HEK293 (cell line): ENCODE measurements around the gene MALSU1.
"Not testable (repeated sequence)": the region's sequence is repeated elsewhere in the genome, so short reads cannot be mapped to it uniquely, and the experiment has no call there.

Experiments used
- ZNF24 ChIP-seq: fragments of 450-650 bp; formaldehyde crosslinking; IDR thresholded peaks from 2 replicates; pipeline ENCODE4 v1.5.1; 2016; ENCODE audit warnings: missing biosample characterization, missing genetic modification characterization
- TF ChIP-seq, protein P1 (sequence below): fragments of 450-650 bp; formaldehyde crosslinking; IDR thresholded peaks from 2 replicates; pipeline ENCODE4 v1.5.1; 2016; ENCODE audit warnings: missing biosample characterization, missing genetic modification characterization

DNA sequence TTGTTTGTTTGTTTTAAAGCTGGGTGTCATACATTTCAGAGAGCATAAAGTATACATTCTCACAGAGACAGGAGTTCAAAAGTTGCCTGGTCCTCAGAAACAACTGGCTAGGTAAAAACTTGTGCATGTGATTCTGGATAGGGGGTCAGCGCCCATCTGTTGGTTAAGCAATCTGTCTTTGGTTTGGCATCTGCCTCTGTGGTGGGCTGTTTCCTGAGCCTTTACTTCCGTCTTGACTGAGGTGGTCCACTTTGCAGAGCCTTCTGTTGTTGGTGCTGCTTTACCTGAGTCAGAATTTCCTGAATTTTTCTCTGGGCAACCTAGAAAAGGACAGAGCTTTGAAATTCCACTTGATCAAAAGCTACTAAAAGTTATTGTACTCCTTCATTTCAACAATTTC is 13.0 kb downstream of the MALSU1 start:
- TF ChIP-seq, protein P1, sequence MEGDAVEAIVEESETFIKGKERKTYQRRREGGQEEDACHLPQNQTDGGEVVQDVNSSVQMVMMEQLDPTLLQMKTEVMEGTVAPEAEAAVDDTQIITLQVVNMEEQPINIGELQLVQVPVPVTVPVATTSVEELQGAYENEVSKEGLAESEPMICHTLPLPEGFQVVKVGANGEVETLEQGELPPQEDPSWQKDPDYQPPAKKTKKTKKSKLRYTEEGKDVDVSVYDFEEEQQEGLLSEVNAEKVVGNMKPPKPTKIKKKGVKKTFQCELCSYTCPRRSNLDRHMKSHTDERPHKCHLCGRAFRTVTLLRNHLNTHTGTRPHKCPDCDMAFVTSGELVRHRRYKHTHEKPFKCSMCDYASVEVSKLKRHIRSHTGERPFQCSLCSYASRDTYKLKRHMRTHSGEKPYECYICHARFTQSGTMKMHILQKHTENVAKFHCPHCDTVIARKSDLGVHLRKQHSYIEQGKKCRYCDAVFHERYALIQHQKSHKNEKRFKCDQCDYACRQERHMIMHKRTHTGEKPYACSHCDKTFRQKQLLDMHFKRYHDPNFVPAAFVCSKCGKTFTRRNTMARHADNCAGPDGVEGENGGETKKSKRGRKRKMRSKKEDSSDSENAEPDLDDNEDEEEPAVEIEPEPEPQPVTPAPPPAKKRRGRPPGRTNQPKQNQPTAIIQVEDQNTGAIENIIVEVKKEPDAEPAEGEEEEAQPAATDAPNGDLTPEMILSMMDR (tag by site-specific recombination), result not testable (repeated sequence)
- TF ChIP-seq ZNF24 (tag by site-specific recombination), result not testable (repeated sequence)
